Adrenal gland (tissue), 12 donors: ENCODE data around the gene SETBP1. TPM values are rescaled to one million over a fixed set of nuclear protein-coding genes. Genes with fewer than 3 reads are reported as not detected.
A peak's percentile ranks its signal among the peaks of the same experiment; 100 is the strongest.

Experiments used
- DNase-seq, 7 donors: peaks; one replicate each; pipeline ENCODE4 v3.0.0-alpha.2; 2019 to 2020
- H3K27ac ChIP-seq, 5 donors: fragments of 200-600 bp; sonication (generic) in 4 of 5; 1 replicate in 3 of 5; 2 replicates in 2 of 5; pipeline versions ENCODE4 v1.5.1 to v1.8.0; 2016 to 2020; ENCODE audit warnings: mild to moderate bottlenecking in 1 of 5
- H3K27me3 ChIP-seq: fragments of 200-600 bp; 2 replicates; pipeline ENCODE4 v1.8.0; 2021
- H3K36me3 ChIP-seq, 2 donors: fragments of 200-600 bp; replicated peaks in 1 of 2; 1 replicate in 1 of 2; 2 replicates in 1 of 2; pipeline versions ENCODE4 v1.5.1 to v1.8.0; 2018 to 2022
- H3K4me1 ChIP-seq, 2 donors: fragments of 200-600 bp; replicated peaks in 1 of 2; 1 replicate in 1 of 2; 2 replicates in 1 of 2; pipeline versions ENCODE4 v1.5.1 to v1.8.0; 2018 to 2021
- H3K4me3 ChIP-seq, 4 donors: fragments of 200-600 bp; sonication (generic) in 3 of 4; one replicate each; pipeline ENCODE4 v1.5.1; 2016 to 2018
- H3K9me3 ChIP-seq, 3 donors: fragments of 200-600 bp; sonication (generic) in 1 of 3; replicated peaks in 1 of 3; 1 replicate in 2 of 3; 2 replicates in 1 of 3; pipeline versions ENCODE4 v1.5.1 to v1.8.0; 2016 to 2021
- POLR2A ChIP-seq, 2 donors: fragments of 450-650 bp; IDR thresholded peaks; one replicate each; pipeline ENCODE4 v1.6.1; 2017; ENCODE audit warnings: antibody characterized with exemption in 2 of 2, mild to moderate bottlenecking in 2 of 2, moderate library complexity in 1 of 2
- WGBS, 4 donors: extraction: QIAGEN DNeasy Blood & Tissue Kit in 2 of 4; methylation state at CpG; one replicate each; pipeline versions ENCODE4 v1.1.5 to v1.1.7; 2013 to 2017; 5-methylcytosine and 5-hydroxymethylcytosine counted together
- intact Hi-C, 2 donors: fragments of 100-400 bp; cut with DNase I; formaldehyde crosslinking; loops; one replicate each; pipeline versions ENCODE4 v1.14.1 to v1.15.0; 2022 to 2023
- polyA plus RNA-seq, 3 donors: library from polyadenylated mRNA; stranded (reverse); fragments of 200-250 nt in 2 of 3; fragments of 350-450 nt in 1 of 3; fragmentation: Illumina TruSeq in 1 of 3; extraction: RNeasy Lipid Tissue Mini Kit (QIAGEN cat#74804) in 1 of 3; gene quantifications; one replicate each; pipeline ENCODE4 v1.2.3, GENCODE V29; 2013 to 2014
- total RNA-seq, 9 donors: library from RNA; depleted of rRNA in 4 of 9; stranded (reverse); fragments of >200 nt in 4 of 9; fragments of 120-200 nt in 1 of 9; fragmentation: NEBNext Ultra II Directional in 1 of 9; extraction: Animal tissue kit (Norgen Biotek cat#: 25700) in 1 of 9; gene quantifications; one replicate each; pipeline versions ENCODE4 v1.1.0 to v1.2.4, GENCODE V29; 2013 to 2023
- TF ChIP-seq, protein P1 (sequence below), 6 experiments: fragments of 450-650 bp in 4 of 6; fragments of 200-600 bp in 2 of 6; sonication (generic) in 1 of 6; IDR thresholded peaks; 1 replicate in 5 of 6; 2 replicates in 1 of 6; pipeline versions ENCODE4 v1.5.1 to v1.8.0; 2016 to 2021; ENCODE audit warnings: antibody characterized with exemption in 6 of 6, mild to moderate bottlenecking in 2 of 6, moderate library complexity in 1 of 6
- donor health status: healthy with polysubstance abuse.
- donor health status: Bipolar disorder and iron deficiency.
- donor health status: DM: yes; HTN: yes; CAD: no.
- donor health status: DM: no; HTN: no; CAD: no.
- donor health status: DM: no; HTN: no; CAD: no.
- donor health status: DM: yes; HTN: yes; CAD: no.

Gene SETBP1
- total and polyA plus RNA-seq, 12 donors: 1.2 to 18.0 (median 9.4) TPM

DNA sequence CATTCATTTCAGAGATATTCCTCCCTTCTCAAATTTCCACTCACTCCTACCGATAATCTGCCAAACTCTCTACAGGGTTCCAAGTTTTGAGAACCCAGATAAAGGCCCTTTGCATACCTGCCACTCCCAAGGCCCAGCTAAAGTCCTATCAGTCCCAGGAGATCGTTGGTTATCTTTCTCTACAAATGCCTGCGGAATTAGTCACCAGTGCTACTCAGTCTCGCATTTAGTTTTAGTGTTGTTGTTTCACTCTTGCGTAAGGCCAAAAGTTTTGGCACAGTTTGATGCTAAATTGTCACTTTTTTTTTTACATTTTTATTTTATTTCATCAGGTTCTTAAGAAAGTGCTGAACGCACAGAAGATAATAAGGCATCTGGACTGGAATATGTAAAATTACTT is 29.2 kb upstream of the SETBP1 start:
- no peak overlapping the region for H3K4me3 ChIP-seq
- peak in 3 of 7 donors; percentile 5 to 34 (median 9) for DNase-seq
- 32 to 47% (median 41%) methylated on average over 6 of the region's 6 CpGs for WGBS, 4 donors

DNA sequence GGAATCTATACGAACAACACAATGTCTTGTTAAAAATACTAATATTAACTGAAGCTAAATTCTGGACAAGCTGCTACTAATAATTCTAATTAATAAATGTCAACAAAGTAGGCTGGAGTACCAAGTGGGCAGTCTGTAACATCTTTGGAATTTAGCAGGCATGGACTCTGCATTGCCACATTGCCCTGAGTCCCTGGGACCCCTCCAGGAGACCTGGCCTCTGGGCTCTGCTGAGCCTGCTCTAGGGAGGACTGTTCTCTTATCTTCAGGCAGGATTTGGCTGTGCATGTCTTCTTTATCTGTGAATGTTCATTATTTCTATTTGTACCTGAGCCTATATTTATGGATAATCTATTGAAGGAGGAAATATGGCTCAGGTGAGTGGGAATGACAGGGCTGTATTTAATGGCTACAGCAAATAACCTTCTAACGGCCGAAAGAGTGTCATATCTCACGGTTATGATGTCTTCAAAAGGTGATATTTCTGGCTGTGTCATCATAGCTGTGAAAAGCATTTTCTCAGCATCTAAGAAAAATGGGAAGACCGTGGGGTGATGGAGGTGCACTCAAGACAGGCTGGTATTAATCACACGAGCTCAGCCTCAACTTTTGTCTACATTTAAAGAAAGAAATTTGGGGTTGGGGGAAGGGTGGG is 28.6 kb upstream of the SETBP1 start:
- DNase-seq: no peak
- Histone ChIP-seq H3K9me3 (no peaks in the 10 kb centered on the region), H3K27me3 (no peaks in the 10 kb centered on the region), H3K4me3 (no peak overlapping the region), H3K4me1 (no peaks in the 10 kb centered on the region), H3K36me3 (no peaks in the 10 kb centered on the region), H3K27ac (no peak overlapping the region)
- intact Hi-C loops: no loop called here
- WGBS, 4 donors: 67 to 75% (median 73%) methylated on average over 6 of the region's 6 CpGs
- TF ChIP-seq POLR2A (IDR thresholded peaks at IDR 0.05): no peak
- TF ChIP-seq, protein P1, sequence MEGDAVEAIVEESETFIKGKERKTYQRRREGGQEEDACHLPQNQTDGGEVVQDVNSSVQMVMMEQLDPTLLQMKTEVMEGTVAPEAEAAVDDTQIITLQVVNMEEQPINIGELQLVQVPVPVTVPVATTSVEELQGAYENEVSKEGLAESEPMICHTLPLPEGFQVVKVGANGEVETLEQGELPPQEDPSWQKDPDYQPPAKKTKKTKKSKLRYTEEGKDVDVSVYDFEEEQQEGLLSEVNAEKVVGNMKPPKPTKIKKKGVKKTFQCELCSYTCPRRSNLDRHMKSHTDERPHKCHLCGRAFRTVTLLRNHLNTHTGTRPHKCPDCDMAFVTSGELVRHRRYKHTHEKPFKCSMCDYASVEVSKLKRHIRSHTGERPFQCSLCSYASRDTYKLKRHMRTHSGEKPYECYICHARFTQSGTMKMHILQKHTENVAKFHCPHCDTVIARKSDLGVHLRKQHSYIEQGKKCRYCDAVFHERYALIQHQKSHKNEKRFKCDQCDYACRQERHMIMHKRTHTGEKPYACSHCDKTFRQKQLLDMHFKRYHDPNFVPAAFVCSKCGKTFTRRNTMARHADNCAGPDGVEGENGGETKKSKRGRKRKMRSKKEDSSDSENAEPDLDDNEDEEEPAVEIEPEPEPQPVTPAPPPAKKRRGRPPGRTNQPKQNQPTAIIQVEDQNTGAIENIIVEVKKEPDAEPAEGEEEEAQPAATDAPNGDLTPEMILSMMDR (IDR thresholded peaks at IDR 0.05): no peak

More for the DNA sequence above, 29.2 kb upstream of the SETBP1 start:
- Histone ChIP-seq H3K27me3 (no peaks in the 10 kb centered on the region), H3K9me3 (no peaks in the 10 kb centered on the region), H3K36me3 (no peaks in the 10 kb centered on the region), H3K27ac (no peak overlapping the region), H3K4me1 (no peaks in the 10 kb centered on the region)
- TF ChIP-seq, protein P1 (IDR thresholded peaks at IDR 0.05): no peak
- TF ChIP-seq POLR2A (IDR thresholded peaks at IDR 0.05): no peak
- intact Hi-C loops: no loop called here

DNA sequence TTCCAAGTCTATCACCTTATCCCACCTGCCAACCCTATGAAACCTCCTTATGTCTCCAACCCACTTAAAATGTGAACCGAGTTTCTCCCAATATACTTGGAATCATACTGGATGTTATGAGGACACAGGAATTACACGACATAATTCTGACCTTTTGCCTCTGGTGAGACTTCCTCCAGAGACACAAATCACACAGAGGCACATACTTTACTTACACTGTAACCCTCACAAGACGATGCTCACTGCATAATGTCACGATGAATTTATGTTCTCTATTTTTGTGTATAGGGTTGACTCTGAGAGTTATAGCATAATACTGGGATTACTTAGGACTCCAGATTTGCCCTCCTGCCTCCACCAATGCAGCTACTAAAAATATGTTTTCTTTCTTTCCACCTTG is 28.0 kb upstream of the SETBP1 start:
- H3K4me1 ChIP-seq: no peaks in the 10 kb centered on the region
- no peaks in the 10 kb centered on the region for H3K9me3 ChIP-seq
- no peak overlapping the region for H3K27ac ChIP-seq
- no peaks in the 10 kb centered on the region for H3K27me3 ChIP-seq
- H3K36me3 ChIP-seq: no peaks in the 10 kb centered on the region
- no peak for DNase-seq
- WGBS, 4 donors: 52 to 60% (median 56%) methylated on average over 4 of the region's 4 CpGs
- intact Hi-C loops: no loop called here
- no peak overlapping the region for H3K4me3 ChIP-seq
- TF ChIP-seq, protein P1 (IDR thresholded peaks at IDR 0.05): no peak
- TF ChIP-seq POLR2A (IDR thresholded peaks at IDR 0.05): no peak

DNA sequence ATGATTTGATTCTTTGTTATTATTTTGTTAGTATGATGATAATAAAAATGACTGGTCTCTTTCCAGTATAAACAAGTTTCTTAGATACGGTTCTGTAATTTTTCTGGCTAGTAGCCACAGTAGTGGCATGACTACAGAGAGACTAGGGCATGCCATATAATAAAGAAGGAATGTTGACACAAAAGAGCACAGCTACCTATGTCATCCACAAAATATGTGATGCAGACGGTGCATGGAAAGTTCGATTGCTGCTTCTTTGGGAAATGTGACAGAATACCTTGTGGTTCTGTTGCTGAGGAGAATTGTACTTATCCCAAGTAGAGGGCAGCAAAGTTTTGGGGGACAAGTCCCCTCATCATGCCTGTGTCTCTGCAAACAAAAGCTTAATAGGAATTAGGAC is 26.1 kb upstream of the SETBP1 start:
- TF ChIP-seq POLR2A (IDR thresholded peaks at IDR 0.05): no peak
- TF ChIP-seq, protein P1 (IDR thresholded peaks at IDR 0.05): no peak
- H3K9me3 ChIP-seq: no peaks in the 10 kb centered on the region
- intact Hi-C loops: no loop called here
- no peaks in the 10 kb centered on the region for H3K4me1 ChIP-seq
- H3K4me3 ChIP-seq: no peak overlapping the region
- WGBS, 4 donors: 22 to 41% (median 32%) methylated on average over 3 of the region's 3 CpGs
- H3K27ac ChIP-seq: no peak overlapping the region
- no peak for DNase-seq
- H3K27me3 ChIP-seq: no peaks in the 10 kb centered on the region
- H3K36me3 ChIP-seq: no peaks in the 10 kb centered on the region
